Smooth muscle cell of the brain vasculature (primary cell): ENCODE data around the gene CAMKK2.
"Not testable (repeated sequence)": the region's sequence is repeated elsewhere in the genome, so short reads cannot be mapped to it uniquely, and the experiment has no call there.

Experiments used
- DNase-seq: peaks from one replicate; pipeline ENCODE4 v3.0.0-alpha.2; 2012; ENCODE audit warnings: low read depth, low spot score

The CAMKK2 gene

GRCh38 chr12:121223292-121224285 is 72.9 kb downstream of the CAMKK2 start:
- DNase-seq, result no peak

- DNase-seq, result no peak
Observed at GRCh38 chr12:121222847-121223246, 73.7 kb downstream of the CAMKK2 start.

- no peak for DNase-seq
Observed at GRCh38 chr12:121219353-121219986, 77.0 kb downstream of the CAMKK2 start.

GRCh38 chr12:121218588-121219352 is 77.7 kb downstream of the CAMKK2 start:
- no peak for DNase-seq

GRCh38 chr12:121217761-121218160 is 78.7 kb downstream of the CAMKK2 start:
- no peak for DNase-seq

GRCh38 chr12:121217063-121217462 is 79.4 kb downstream of the CAMKK2 start:
- DNase-seq, result no peak

GRCh38 chr12:121216102-121216501 is 80.4 kb downstream of the CAMKK2 start:
- DNase-seq, result no peak

GRCh38 chr12:121214855-121215745 is 81.4 kb downstream of the CAMKK2 start:
- DNase-seq, result no peak

GRCh38 chr12:121214166-121214777 is 82.2 kb downstream of the CAMKK2 start:
- DNase-seq, result no peak

- no peak for DNase-seq
Observed at GRCh38 chr12:121212875-121213274, 83.6 kb downstream of the CAMKK2 start.

- no peak for DNase-seq
Observed at GRCh38 chr12:121209624-121210572, 86.6 kb downstream of the CAMKK2 start, which contains the start of gene P2RX4. Gene P2RX4, plus strand, starts transcription at chr12:121210129. Its CDS starts 36 bp downstream, at chr12:121210165.

GRCh38 chr12:121209221-121209620 is 87.3 kb downstream of the CAMKK2 start:
- DNase-seq, result no peak

- DNase-seq, result not testable (repeated sequence)
Observed at GRCh38 chr12:121208571-121208970, 87.9 kb downstream of the CAMKK2 start.

GRCh38 chr12:121205491-121205890 is 91.0 kb downstream of the CAMKK2 start:
- no peak for DNase-seq

- DNase-seq, result no peak
Observed at GRCh38 chr12:121203482-121203881, 93.0 kb downstream of the CAMKK2 start.

- no peak for DNase-seq
Observed at GRCh38 chr12:121202407-121203355, 93.8 kb downstream of the CAMKK2 start.

- not testable (repeated sequence) for DNase-seq
Observed at GRCh38 chr12:121201140-121201539, 95.4 kb downstream of the CAMKK2 start.

- DNase-seq, result no peak
Observed at GRCh38 chr12:121198949-121199348, 97.6 kb downstream of the CAMKK2 start.
